ENCODE data around the gene PPP6R2.
"Not testable (repeated sequence)": the region's sequence is repeated elsewhere in the genome, so short reads cannot be mapped to it uniquely, and the experiment has no call there.

The PPP6R2 gene

DNA sequence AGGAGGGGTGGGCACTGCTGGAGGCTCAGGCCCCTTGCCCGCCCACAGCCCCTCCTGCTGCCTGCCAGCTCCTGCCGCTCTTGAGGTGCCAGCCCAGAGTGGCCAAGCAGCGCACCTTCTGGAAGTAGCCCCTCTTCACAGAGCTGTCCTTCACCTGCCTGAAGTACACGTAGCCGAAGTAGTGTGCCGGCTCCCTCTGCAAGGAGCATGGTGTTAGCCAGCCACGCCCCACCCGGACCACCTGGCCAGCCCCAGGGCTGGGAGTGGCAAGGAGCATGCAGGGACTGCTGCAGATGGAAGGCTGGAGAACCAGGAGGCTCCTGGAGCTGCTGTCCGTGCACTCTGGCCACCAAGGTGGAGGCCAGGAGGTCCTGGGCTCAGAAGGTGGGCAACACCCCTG lies 25.9 kb upstream of the PPP6R2 start:
- DNase-seq (ENCODE audit: low read depth in 4 of 4, low spot score in 1 of 4): no peak

DNA sequence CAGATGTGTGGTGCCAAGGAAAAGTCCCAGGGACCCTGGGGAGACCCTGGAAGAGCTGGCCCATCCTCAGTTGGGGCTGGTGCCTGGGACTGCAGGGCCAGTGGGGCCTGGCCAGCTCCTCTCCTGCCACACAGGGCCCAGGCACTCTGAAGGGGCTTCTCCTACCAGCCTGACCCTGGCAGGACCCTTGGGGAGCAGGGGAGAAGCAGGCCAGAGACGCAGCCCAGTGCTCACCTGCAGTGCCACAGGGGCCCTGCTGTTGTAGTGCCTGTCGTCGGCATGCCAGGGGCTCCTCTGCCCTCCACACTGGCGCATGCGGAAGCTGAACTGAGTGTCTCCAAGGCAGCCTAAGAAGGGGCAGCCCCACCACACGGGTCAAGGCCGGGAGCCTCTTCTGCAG lies 25.5 kb upstream of the PPP6R2 start:
- DNase-seq (ENCODE audit: low read depth in 4 of 4, low spot score in 1 of 4): no peak

DNA sequence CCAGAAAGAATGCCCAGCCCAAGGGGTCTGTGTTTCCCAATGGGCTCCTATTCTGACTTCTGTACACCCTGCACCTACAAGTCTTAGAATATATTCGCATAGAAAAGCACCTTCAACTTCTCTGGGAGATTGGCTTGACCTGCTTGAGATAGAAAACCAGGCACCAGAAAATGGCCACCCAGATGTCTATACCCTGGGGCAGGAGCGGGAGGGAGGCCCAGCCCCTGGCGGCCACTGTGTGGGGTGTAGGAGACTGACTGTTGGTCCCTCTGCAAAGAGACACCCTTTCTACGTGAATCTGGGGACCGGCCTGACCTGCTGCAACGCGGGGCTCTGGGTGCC lies 24.8 kb upstream of the PPP6R2 start:
- no peak for DNase-seq (ENCODE audit: low read depth in 4 of 4, low spot score in 1 of 4)

DNA sequence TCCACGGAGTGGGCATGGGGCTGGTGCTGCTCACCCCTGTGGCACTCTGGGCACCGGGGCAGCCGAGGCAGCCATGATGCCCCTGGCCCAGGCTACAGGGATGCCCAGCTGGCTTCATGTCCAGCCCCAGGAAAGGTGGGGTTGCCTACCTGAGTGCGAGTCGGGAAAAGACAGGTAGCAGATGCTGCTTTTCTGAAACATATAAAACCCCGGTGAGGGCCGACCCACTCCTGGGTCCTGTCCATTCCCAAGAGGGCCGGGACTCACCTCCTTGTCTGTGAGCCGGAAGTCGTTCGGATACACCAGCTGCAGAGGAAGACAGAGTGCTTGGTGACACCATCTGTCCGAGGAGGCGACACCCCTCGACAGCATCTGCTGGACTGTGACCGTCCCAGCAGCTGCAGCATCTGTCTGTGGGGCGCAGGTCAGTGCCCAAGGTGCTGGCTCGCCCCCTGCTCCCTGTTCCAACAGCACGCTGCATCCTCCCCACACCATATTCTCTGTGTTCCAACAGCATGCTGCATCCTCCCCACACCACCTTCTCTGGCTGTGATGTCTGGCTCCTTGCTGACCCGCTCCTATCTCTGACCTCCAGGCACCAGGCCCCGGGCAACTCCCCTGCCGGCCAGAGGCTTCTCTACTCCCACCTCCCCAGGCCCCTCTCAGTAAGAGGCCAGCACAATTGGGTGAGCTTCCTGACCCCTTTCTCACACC lies 24.3 kb upstream of the PPP6R2 start:
- no peak for DNase-seq (ENCODE audit: low read depth in 4 of 4, low spot score in 1 of 4)

DNA sequence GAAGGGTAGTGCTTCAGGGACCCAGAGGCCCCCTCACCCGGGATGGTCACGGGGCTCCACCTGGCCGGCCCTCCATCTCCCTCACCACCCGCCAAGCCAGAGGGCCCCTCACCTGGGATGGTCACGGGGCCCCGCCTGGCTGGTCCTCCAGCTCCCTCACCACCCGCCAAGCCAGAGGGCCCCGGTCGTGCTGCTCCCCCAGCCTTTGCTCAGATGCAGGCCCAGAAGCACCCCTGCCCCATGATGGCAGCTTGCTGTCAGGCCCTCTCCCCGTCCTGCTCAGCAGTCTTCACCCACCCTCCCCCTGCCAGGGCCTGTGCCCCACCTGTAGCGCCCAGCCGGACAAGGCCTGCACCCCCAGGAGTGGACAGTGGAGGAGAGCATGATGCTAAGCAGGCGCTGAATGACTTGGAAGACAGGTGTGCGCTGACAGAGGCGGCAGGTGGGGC lies 23.6 kb upstream of the PPP6R2 start:
- no peak for DNase-seq (ENCODE audit: low read depth in 4 of 4, low spot score in 1 of 4)

DNA sequence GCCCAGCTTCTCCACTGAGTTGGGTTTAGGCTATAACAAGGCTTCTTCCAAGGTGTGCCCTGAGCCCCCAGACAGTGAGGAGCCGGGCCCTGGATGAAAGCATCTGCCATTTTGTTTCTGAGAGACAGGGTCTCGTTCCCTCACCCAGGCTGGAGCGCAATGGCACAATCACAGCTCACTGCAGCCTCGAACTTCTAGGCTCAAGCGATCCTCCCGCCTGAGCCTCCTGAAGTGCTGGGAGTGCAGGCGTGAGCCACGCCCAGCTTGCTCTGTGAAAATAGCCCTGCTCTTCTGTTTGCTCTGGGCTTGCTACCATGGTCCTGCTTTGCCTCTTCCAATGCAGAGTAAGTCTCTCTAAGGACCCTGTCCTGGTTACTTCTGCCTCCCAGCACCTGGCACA lies 23.0 kb upstream of the PPP6R2 start:
- DNase-seq (ENCODE audit: low read depth in 4 of 4, low spot score in 1 of 4): no peak

DNA sequence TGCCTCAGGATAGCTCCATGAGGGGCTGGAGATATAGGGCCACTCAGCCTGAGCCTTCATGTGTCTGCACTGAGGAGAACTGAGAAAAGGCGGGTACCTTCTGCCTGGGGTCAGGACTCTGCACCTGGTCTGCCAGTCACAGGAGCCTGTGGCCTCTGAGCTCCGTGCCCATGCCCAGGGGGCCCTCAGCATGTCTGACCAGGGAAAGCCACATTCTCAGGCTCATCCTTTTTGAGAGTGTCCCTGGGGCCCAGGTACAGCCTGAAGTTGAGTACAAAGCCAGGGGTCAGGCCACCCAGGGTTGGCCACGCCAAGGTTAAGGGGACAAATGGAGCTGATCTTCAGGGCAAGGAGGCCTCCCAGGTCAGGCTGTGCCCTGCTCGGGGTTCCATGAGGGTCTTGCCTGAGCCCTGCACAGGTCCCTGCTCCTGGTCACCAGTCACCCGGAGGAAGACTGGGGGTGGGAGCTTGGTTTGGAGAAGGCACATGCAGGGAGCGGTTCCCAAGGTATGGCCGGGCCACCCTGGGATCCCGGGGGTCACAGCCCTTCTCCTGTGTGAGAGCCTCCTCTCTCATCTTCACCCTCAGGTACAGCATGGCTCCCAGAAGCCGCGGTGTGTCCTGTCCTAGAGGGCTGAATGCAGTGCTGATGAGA lies 22.3 kb upstream of the PPP6R2 start:
- no peak for DNase-seq (ENCODE audit: low read depth in 4 of 4, low spot score in 1 of 4)

DNA sequence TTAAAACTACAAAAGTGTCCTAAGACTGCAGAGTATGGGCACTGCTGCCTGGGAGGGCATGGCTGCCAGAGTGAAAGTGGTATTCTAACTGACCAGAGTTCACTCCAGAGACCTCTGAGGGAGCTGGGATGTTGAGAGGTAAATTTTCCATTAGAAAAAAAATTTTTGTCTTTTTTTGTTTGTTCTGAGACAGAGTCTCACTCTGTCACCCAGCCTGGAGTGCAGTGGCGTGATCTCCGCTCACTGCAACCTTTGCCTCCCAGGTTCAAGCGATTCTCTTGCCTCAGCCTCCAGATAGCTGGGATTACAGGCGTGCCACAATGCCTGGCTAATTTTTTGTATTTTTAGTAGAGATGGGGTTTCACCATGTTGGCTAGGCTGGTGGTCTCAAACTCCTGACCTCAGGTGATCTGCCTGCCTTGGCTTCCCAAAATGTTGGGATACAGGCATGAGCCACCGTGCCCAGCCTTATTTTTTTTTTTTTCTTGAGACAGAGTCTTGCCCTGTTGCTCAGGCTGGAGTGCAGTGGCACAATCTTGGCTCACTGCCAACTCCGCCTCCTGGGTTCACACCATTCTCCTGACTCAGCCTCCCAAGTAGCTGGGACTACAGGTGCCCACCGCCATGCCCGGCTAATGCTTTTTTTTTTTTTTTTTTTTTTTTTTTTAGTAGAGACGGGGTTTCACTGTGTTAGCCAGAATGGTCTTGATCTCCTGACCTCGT lies 20.6 kb upstream of the PPP6R2 start:
- not testable (repeated sequence) for DNase-seq (ENCODE audit: low read depth in 4 of 4, low spot score in 1 of 4)

DNA sequence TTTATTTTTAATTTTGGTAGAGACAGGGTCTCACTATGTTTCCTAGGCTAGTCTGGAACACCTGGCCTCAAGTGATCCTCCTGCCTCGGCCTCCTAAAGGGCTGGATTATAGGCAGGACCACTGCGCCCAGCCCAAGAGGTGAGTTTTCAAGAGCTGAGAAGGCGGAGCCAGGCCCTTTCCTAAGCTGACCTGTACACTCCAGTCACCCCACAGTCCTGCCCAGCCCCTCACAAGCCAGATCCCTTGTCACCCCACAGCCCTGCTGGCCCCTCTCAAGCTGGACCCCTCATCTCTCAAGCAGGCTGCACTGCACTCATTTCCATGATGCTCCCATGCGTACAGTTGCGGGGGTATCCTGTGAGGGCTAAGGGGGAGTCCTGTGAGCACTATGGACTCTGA lies 19.2 kb upstream of the PPP6R2 start:
- no peak for DNase-seq (ENCODE audit: low read depth in 4 of 4, low spot score in 1 of 4)

DNA sequence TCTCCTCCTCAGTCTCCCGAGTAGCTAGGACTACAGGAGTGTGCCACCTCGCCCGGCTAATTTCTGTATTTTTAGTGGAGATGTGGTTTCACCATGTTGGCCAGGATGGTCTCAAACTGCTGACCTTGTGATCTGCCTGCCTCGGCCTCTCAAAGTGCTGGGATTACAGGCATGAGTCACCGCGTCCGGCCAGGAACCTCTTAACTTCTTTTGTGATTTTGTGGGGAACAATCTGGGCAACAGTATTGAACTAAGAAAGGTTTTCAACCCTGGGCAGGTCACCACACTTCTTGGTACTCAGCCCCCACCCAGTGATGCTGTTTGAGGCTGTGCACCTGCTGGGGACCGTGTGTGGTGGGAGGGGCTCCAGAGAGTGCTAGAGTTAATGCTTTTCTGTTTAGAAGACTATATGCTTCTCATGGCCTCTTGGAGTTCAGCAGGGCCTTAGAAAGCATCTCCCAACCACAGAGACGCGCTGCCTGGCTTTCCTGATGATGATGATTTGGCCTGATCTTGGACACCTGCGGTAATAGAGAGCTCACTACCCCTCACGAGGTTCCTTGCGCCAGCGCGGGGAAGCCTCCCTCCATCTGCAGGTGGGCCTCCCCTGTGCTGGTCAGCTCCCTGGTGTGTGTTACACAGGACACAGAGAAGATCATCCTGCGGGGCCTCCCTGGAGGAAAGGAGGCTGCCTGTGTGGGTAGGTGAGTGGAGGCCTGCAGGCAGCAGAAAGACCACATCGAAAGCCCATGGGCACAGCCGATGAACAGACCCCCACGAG lies 17.5 kb upstream of the PPP6R2 start:
- DNase-seq (ENCODE audit: low read depth in 4 of 4, low spot score in 1 of 4): no peak

DNA sequence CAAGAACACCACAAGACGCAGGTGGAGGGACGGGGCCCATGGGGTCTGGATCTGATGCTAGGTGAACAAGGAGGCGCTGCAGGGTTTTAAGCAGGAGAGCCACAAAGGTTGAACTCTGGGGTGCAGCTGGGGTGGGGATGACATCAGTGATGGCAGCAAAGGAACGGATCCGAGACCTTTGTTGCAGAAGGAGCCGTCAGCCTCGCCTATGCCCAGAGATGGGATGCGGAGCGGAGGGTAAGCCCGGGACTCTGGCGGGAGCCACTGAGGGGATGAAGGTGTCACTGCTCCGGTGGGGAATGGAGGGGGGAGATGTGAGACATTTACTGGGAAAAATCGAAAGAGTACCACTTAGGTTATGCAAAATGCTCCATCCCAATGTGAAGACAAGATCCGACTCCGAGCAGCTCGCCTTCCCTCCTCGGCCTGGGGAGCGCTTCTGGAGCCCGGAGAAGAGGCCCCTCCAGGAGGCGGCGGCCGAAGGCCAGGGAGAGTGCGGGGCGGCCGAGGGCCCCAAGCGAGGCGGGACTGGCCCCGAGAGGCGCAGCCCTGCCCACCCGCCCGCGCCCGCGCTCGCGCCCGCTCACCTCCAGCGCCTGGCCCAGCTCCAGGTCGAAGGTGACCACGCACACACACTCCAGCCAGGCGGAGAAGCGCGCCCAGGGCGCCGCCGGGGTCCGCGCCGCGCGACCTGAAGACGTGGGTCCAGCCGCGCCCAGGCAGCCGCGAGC lies 16.7 kb upstream of the PPP6R2 start:
- DNase-seq (ENCODE audit: low read depth in 4 of 4, low spot score in 1 of 4): no peak

DNA sequence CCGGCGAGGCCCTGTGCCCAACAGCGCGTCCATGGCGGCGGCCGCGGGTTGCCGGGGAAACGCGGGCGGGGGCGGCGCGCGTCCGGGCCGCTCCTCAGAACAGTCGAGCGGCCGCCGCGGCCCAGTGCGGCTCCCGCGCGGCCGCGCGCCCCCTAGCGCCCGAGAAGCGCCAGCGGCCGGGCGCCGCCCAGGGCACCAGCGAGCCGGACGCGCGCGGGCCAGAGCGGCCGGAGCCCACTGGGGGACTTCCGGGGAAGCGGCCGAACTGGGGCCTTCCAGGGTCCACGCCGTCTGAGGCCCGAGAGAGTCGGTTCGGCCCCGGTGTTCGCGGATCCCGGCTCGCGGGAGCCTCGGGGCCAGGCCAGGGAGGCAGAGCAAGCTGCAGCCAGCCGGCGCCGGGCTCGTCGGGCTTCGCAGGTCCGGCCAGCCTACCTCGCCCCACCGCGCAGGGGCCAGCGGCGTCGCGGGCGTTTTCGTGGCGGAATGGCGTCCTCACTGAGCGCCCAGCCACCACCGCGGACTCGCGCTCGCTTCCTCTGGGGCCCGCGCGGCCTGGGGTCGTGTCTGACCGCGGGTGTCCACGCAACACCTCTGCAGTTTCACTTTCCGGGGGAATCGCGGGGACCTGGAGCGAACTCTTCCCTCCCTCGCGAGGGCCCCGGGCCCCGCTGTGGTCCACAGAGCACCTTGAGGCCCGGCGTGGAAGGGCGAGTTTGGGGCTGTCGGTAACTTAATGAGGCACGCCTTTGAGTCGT lies 16.0 kb upstream of the PPP6R2 start, which contains the start of gene DENND6B:
TSS of gene DENND6B (minus strand) at position 57 of the 755 bp plus-strand sequence. CDS start at position 33, 24 bp downstream.
- peak; percentile 46 to 59 (median 52) for DNase-seq (ENCODE audit: low read depth in 4 of 4, low spot score in 1 of 4)

DNA sequence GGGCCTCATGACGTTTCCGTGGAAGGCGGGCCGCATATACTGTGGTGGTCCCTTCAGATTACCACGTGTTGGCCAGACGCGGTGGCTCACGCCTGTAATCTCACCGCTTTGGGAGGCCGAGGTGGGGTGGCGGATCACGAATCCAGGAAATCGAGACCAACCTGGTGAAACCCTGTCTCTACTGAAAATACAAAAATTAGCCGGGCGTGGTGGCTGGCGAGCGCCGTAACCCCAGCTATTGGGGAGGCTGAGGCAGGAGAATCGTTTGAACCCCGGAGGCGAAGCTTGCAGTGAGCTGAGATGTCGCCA lies 15.5 kb upstream of the PPP6R2 start:
- no peak for DNase-seq (ENCODE audit: low read depth in 4 of 4, low spot score in 1 of 4)

DNA sequence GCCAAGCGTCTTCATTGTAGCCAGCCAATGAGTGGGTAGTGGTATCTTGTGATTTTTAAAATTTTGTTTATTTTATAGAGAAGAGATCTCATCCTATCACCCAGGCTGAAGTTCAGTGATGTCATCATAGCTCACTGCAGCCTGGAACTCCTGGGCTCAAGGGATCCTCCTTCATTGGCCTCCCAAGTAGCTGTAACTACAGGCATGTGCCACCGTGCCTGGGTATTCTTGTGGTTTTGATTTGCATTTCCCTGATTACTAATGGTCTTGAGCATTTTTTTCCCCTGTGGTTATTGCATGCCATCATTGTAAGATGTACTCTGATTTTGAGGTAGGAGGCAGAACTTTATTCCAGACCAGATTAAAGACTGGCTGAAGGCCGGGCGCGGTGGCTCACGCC lies 13.9 kb upstream of the PPP6R2 start:
- no peak for DNase-seq (ENCODE audit: low read depth in 4 of 4, low spot score in 1 of 4)

DNA sequence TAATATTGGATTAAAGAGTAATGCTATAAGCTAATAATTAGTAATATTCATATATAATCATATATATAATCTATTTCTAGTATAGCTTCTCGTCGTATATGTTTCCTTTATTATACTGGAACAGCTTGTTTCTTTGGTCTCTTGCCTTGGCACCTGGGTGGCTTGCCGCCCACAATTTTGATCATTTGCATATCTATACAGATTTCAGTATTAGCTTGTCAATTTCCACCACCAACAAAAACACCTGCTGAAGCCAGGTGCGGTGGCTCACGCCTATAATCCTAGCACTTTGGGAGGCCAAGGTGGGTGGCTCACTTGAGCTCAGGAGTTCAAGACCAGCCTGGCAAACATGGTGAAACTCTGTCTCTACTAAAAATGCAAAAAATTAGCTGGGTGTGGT lies 8.7 kb upstream of the PPP6R2 start:
- not testable (repeated sequence) for DNase-seq (ENCODE audit: low read depth in 4 of 4, low spot score in 1 of 4)

DNA sequence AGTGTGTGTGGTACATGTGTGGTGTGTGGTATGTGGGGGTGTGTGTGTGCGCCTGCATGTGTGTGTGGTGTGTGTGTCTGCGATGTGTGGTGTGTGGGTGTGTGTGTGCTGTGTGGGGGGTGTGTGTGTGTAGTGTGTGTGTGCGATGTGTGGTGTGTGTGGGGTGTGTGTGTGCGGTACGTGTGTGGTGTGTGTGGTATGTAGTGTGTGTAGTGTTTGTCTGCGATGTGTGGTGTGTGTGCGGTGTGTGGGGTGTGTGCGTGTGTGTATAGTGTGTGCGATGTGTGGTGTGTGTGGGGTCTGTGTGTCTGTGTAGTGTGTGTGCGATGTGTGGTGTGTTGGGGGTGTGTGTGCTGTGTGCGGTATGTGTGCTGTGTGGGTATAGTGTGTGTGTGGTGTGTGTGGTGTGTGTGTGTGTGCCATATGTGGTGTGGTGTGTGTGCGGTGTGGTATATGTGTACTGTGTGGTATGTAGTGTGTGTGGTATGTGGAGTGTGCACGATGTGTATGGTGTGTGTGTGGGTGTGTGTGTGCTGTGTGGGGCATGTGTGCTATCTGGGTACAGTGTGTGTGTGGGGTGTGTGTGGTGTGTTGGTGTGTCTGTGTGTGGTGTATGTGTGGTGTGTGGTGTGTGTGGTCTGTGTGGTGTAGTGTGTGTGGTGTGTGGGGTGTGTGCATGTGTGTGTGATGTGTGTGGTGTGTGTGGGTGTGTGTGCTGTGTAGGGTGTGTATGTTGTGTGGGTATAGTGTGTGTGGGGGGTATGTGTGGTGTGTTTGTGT lies 5.7 kb upstream of the PPP6R2 start:
- no peak for DNase-seq (ENCODE audit: low read depth in 4 of 4, low spot score in 1 of 4)

DNA sequence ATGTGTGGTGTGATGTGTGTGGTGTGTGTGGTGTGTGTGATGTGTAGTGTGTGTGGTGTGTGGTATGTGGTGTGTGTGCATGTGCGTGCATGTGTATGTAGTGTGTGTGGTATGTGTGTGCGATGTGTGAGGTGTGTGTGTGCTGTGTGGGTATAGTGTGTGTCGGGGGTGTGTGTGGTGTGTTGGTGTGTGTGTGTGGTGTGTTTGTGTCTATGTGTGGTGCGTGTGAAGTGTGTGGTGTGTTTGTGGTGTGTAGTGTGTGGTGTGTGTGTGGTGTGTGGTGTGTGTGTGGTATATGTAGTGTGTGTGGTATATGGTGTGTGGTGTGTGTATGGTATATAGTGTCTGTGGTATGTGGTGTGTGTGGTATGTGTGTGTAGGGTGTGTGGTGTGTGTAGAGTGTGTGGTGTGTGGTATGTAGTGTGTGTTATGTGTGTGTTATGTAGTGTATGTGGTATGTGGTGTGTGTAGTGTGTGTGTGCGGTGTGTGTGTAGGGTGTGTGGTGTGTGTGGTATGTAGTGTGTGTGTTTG lies 5.0 kb upstream of the PPP6R2 start:
- DNase-seq (ENCODE audit: low read depth in 4 of 4, low spot score in 1 of 4): no peak

DNA sequence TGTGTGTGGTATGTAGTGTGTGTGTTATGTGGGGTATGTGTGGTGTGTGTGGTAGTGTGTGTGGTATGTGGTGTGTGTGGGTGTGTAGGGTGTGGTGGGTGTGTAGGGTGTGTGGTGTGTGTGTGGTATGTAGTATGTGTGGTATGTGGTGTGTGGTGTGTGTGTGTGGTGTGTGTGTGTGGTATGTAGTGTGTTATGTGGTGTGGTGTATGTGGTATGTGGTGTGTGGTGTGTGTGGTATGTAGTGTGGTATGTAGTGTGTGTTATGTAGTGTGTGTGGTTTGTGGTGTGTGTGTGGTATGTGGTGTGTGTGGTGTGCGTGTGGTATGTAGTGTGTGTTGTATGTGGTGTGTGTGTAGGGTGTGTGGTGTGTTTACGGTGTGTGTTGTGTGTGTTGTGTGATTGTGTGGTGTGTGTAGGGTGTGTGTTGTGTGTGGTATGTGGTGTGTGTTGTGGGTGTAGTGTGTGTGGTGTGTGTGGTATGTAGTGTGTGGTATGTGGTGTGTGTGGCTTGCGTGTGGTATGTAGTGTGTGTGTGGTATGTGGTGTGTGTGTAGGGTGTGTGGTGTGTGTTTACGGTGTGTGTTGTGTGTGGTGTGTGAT lies 4.2 kb upstream of the PPP6R2 start:
- no peak for DNase-seq (ENCODE audit: low read depth in 4 of 4, low spot score in 1 of 4)

Data from stimulated activated CD4-positive, alpha-beta T cell treated with anti-CD3 and anti-CD28 coated beads, Interleukin-1b, Interleukin-23, amount 100 ng/mL, for 24 hours (primary cell).